ENCODE measurements around the gene ATP6V1B1.

ATP6V1B1 gene

DNA sequence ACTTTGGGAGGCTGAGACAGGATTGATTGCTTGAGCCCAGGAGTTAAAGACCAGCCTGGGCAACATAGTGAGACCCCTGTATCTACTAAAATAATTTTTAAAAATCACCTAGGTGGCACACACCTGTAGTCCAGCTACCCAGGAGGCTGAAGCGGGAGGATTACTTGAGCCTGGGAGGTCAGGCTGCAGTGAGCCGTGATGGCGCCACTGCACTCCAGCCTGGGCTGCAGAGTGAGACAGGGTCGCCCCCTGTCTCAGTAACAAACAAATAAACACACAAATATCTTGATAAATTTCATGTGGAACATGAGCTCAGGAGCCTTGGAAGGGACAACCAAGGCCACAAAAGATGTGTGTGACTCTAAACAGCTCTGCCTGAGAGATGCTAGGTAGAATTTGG, 31.0 kb downstream of the ATP6V1B1 start:
- DNase-seq (ENCODE audit: low spot score): no peak

DNA sequence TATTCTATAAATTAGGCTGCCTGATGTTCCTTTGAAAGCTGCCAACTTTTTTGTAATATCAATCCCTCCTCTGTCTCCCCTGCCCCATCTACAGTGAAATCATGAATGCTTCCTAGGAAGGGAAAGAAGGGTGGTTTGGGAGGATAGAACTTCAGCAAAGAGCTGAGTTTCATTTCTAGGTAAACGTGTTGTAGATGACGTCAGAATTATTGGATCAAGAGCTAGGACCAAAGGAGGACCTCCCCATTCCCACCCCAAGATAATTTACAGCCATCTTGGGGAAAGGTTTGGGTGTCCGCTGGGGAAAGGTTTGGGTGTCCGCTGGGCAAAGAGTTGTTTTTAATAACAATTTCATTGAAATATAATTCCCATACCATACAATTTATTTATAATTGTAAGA, 31.5 kb downstream of the ATP6V1B1 start:
- no peak for DNase-seq (ENCODE audit: low spot score)

DNA sequence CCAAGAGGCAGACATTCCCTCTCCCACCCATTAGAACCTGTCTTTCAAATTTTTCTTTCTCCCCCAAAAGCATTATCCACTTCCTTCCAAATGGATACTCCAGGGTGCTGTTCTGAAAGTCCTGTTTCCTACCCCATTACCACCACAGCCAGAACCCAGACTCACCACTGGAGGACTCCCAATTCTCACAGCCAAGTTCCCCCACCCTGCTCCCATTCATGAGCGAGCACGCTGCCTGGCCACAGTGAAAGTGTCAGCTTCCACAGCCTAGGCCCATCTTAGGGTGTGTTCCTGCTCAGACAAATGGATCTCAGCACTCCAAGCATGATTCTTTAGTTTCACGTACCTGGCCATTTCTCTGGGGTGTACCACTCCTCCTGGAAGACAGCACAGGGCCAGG, 38.9 kb downstream of the ATP6V1B1 start:
- no peak for DNase-seq (ENCODE audit: low spot score)

DNA sequence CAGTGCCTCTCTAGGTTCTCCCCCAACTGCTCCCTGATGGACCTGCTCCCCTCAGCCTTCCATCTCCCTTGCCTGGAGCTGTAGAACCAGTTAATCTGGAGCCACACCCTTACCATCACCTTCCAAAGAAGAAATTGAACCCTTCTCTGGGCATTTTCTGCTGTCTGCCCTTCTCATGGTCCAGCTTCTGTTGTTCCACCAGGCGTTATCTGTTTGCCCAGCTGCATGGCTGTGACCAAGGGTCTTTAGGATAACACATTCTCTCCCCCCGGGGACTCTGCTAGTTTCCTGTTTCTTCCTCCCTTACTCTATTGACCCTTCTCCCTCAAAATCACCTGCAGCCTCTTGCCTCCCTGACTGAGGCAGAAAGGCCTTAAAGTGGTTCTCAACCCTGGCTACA, 39.5 kb downstream of the ATP6V1B1 start:
- DNase-seq (ENCODE audit: low spot score): no peak

DNA sequence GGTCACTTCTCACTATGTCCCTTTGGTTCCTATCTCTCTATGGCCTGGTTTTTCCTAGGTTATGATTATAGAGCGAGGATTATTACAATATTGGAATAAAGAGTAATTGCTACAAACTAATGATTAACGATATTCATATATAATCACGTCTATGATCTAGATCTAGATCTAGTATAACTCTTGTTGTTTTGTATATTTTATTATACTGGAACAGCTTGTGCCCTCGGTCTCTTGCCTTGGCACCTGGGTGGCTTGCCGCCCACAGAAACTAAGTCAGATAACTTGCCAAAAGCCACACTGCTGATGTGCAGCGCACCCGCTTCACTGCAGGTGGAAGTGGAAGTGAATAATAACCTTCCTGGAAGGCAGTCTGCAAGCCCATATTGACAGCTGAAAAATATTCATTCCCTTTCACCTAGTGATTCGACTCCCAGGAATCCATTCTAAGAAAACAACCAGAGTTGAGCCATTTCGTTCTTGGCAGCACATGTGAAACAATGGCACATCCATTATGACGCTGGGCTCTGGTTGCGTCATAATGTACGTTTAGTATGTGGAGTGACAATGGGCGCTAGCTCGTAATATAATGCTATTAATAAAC, 42.0 kb downstream of the ATP6V1B1 start:
- no peak for DNase-seq (ENCODE audit: low spot score)

DNA sequence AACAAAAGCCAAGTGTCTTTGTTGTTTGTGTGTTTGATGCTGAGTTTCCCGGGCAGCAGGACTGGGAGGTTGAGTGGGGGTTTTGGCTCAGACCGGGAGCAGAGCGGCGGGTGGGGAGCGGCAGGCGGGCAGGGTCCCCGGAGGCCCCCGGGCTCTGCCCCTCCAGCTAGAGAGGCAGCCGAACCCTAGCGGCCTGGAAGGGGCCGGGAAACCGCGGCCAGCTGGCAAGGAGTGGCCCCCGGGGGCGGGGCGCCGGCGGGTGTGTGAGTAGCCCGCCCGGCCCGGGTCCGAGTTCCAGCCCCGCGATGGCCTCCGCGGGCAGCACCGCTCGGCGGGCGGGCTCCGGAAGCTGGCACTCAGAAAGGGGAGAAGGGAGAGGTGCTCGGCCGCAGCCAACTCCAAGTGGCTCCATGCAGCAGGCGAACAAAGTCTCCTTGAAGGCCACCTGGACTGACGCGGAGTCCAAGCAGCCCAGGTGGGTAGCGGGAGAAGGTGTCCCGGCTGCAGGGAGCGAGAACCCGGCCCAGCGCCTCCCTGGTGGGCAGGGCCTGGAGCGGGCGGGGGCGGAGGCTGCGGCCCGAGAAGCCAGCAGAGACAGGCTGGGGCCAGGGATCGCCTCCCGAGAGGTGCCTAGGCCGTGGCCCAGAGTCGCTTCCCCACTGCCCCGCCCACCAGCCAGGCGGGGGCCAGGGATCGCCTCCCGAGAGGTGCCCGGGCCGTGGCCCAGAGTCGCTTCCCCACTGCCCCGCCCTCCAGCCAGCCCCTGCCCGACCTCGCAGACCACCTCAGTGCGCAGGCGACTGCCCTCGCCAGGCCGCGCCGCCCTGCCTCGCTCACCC, 42.9 kb downstream of the ATP6V1B1 start, which contains the start of gene ANKRD53:
TSS of gene ANKRD53 (plus strand) at position 290 of the 839 bp plus-strand sequence. CDS start at position 306, 16 bp downstream.
- no peak for DNase-seq (ENCODE audit: low spot score)

DNA sequence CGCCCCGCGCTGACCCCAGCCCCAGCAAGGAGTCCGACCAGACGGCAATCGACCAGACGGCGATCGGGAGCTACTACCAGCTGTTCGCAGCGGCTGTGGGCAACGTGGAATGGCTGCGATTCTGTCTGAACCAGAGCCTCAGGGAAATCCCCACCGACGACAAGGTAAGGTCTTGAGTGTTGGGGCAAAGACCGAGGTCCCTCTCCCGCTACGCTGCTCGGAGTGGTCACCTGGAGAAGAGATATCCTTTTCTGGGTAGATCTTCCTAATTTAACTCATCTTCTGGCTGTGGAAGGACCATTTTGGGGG, 43.4 kb downstream of the ATP6V1B1 start:
- no peak for DNase-seq (ENCODE audit: low spot score)

DNA sequence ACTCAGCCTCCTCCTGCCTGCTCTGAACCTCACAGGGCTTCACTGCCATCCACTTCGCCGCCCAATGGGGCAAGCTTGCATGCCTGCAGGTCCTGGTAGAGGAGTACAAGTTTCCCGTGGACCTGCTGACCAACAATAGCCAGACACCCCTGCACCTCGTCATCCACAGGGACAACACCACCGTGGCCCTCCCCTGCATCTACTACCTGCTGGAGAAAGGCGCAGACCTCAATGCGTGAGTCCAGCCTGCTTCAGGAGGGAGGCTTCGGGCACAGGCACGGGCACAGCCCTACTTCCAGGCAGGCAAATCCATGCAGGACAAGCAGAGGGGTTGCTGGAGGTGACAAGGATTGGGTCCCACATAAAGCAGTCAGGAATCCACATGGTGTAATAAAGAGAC, 43.9 kb downstream of the ATP6V1B1 start:
- DNase-seq (ENCODE audit: low spot score): no peak

DNA sequence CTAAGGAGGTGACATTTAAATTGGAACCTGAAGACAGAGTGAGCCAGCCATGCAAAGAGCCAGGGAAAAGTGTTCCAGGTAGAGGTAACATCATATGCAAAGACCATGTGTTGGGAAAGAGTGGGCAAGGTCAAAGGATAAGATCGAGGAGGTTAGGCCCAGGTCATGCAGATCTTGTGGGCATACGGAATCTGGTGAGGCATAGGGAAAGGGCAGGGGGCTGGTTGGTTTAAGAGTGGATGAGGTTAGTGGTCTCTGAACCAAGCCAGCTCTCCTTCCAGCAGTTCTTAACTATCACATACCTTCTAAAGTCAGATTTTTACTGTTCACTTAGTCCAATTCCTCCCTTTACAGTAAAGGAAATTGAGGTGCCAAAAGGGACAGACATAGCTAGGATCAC, 45.7 kb downstream of the ATP6V1B1 start:
- no peak for DNase-seq (ENCODE audit: low spot score)

DNA sequence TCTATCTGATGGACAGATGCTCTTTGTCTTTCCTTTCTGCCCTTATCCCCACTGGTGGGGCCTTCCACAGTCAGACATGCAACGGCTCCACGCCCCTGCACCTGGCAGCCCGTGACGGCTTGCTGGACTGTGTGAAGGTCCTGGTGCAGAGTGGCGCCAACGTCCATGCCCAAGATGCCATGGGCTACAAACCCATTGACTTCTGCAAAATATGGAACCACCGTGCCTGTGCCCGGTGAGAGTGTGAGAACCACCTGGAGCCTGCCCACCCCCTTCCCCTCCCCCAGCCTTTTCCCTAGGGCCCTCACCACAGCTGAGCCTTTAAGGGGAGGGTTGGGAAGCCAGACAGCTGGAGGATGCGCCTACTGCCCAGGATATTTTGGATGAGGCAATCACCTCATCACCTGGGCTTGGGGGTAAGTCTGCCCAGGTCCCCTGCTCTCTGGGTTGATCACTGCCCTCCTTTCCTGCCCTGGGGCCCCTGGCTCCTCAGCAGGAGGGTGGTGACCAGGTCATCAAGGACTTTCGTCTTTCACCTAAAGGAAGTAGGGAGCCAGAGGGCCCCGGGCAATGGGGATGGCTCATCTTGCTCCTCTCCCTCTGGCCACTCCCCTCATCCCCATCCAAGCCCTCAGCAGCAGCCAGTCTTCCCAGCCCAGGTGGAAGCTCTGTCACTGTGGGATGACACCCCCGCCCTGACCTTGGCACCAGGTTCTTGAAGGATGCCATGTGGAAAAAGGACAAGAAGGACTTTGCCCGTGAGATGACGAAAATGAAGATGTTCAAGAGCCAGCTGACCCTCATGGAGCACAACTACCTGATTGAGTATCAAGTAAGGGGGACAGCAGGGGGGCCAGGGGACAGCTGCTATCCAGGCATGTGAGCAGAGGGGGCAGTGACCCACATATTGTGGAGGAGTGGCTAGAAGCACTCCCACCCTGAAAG, 46.4 kb downstream of the ATP6V1B1 start:
- no peak for DNase-seq (ENCODE audit: low spot score)

DNA sequence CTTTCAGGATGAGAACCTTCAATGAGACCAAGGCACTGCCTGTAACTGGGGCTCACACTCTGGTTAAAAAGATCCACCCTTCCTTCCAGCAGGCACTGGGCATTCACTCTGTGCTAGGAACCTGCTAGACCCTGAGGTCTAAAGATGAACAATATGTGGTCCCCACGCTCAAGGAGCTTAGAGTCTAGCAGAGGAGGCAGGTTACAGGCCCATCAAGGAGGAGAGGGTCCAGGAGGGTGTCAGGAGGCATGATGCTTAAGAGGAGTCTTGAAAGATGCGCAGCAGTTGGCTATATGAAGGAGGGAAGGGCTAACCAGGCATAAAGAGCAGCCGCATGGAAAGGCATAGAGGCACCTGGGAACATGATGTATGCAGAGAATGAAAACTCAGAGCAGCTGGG, 47.3 kb downstream of the ATP6V1B1 start:
- DNase-seq (ENCODE audit: low spot score): no peak

DNA sequence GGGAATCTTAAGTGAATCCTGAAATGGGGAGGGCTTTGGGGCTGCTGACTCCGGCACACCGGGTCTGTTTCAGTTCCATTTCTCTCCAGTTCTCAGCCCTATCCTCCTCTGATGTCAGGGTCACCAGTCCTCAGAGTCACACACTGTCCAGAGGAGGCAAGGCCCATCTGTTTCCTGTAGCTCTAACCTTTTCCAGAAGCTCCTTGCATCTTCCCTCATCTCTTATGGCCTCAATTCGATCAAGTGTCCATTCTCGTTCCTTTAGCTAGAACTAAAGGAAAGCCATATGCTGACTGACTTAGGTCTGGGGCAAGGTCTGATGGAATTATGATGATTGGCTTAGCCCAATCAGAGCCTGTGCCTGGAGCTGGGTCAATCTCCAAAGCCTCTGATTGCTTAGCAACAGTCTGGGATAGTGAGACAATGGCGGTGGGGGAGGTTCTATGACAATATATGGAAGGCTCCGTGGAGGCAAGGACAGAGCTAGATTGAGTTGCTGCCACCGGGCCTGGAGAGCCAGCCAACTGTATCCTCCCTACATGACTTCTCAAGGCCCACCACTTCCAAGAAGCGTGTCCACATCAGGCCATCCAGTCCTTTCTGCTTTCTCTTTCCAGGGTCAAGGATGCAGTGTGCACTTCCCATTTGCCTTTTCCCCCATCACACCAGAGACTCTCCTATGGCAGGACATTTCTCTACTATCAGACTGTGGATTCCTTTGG, 48.0 kb downstream of the ATP6V1B1 start:
- no peak for DNase-seq (ENCODE audit: low spot score)

DNA sequence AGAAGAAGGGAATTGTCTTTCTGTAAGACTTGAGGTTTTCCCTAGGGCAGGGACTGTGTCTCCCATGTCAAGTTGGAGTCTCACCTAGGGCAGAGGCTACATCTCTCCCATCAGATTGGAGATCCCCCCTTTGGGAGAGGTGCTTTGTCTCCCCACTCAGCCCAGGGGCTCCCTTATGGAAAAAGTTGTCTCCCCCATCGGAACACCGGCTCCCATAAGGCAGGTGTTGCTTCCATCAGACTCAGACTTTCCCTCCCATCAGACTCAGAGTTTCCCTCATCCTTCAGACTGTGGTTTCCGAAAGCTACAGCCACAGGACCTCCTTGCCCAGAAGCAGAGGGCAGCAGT, 48.5 kb downstream of the ATP6V1B1 start:
- no peak for DNase-seq (ENCODE audit: low spot score)

DNA sequence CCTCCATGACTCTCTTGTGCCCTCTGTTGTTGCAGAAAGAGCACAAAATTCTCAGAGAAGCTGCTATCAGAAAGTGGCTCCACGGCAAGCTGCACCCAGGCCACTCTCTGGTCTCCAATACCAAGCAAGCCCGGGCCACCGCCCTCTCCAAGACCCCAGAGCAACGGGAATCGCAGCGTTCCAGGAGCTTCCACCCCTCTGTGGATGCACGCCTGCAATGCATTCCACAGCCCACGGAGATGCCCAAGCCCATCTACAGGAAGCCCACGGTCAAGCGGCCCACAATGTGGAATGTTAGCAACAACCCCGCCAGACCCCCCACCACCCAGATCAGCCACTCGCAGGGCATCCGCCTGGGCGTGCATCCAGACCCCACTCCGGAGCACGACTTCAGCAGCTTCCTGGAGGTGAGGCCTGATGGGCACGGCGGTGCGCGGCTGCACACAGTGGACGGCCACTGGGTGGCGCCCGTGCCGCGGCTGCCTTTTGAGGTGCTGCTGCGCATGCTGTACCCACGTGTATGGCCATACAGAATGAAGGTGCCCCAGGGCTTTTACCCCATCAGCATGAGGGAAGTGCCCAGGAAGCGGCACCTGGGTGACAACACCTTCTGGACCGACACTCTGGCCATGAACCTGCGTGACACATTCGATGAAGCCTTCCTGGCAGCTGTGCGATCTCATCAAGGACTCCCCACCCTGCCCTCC, 49.0 kb downstream of the ATP6V1B1 start:
- no peak for DNase-seq (ENCODE audit: low spot score)

DNA sequence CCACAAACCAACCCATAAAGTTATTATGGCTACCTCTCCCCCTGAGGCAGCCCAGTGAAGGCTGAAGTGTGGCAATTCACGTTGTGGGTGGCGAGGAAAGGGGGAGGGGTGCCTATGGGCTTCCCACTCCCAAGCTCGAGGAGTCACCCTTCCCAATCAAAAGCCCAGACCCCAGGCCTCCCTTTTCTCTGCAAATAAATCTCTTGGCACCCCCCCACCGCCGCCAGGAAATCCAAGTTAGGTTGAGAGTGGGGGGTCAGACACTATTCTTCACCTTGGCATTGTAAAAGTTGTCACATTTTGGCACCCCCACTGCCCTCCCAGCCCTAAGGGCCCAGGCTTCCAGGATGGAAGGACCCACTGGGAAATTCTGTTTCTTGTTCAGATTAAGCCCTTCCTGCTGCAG, 49.6 kb downstream of the ATP6V1B1 start:
- no peak for DNase-seq (ENCODE audit: low spot score)

DNA sequence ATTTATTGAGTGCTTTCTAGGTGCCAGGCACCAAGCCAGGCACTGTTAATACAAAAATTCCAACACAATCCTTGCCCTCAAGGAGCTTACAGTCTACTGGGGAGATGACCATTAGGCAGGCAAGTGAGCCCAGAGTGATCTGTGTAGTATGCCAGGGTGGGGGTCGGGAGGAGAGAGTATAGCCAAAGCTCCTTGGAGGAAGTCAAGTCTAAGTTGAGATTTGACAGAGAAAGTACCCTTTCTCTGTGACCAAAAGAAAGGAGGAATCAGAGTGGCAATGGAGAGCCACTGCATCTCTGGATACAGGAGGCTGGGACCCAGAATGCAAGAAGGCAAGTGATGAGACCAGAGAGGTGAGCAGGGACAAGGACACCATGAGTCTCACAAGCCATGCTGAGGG, 50.3 kb downstream of the ATP6V1B1 start:
- DNase-seq (ENCODE audit: low spot score): no peak

DNA sequence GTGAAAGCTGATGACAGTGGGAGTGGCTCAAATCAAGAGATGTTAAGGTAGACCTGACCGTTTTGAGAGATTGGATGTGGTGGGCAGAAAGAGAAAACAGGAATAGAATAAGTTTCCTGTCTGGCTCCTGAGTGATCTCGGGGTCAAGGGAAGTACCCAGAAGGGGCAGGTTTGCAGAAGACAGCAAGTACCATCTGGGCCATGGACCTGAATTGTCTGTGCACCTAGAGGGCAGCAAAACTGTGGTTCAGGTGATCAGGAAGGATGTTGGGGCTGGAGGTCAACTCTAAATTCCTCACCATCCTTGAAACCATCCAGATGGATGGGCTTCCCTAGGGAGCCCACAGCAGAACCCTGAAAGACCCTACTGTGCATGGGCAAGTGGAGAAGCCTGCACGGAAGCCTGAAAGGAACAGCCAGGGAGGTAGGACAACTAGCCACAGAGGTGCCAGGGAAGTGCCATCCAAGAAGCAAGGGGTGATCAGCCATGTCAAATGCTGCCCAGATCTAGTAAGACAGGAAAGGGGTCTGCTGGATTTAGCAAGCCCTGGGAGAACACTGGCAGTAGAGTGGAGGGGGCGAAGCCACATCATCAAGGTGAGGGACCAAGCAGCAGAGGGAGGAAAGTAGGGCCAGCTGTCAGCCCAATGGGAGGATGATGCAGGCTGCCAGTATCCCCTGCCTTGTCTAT, 50.9 kb downstream of the ATP6V1B1 start:
- DNase-seq (ENCODE audit: low spot score): no peak

DNA sequence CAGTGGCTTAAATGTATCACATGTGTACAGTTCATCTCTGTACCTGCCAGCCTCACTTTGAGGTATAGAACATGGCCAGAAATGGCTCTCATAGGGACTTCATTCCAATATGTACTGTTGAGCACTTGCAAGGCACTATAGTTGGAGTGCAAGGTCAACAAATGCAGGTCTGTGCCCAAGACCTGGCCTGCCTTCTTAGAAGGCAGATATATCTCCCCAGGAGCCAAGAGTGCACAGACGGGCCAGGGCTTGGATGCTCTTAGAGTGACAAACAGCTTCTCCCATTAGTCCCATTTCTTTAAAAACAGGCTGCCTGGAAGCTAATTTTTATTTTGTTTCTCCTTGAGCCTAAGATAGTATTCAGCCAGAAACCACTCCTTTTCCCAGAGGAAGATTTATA, 51.7 kb downstream of the ATP6V1B1 start:
- no peak for DNase-seq (ENCODE audit: low spot score)

DNA sequence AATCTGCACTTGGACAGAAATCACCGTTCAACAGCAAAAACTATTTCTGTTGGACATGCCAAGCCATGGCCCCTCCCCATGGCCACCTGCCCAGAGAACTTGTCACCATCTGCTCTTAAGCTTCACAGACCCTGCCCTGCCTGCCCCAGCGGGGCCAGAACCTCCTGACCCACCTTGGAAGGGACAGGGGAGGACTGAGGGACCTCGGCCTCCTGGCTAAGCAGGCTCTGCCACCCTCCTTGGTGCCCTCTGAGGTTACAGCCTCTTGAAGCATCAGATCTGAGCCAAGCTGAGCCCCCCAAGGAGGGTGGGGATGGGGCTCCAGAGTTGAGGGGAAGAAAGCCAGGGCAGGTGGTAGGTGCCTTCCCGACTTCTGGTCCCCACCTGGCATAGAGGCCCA, 52.5 kb downstream of the ATP6V1B1 start:
- no peak for DNase-seq (ENCODE audit: low spot score)

DNA sequence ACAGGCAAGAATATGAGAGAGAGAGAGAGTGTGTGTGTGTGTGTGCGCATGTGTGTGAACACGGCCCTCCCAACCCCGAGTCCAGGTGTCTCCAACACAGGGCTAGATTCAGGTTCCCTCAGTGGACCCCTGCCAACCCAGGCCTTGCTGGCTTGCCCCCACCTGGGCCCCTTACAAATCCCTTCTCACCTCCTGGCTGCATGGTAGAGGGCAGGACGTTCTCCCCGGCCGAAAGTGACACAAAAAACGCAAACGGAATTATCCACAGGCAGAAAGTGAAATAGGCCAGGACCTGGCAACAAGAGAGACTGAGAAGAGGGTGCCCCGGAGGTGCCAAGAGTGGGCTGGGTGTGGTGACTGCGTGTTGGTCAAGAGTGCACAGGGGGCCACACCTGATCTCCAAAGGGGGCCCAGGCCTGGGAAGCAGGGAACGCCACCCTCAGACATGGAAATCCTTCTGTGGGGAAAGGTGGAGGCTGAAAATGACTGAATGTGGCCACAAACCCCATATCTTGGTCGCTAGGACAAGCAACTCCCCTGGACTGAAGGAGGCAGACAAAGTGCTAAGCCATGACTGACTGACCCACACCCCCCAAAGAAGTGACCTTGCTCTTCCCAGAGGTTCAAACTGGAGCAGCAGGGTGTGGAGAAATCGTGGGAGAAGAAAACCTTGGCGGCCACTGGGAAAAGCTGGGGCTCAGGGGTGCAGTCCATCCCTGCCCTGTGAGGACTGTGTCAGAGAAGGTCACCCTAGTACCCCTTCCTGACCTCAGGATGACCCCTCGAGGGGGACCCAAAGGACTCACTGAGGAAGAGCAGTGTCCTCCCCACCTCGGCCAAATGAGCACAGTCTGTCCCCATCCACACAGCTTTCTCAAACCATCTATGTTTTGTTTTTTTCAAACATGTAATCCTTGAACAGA, 53.3 kb downstream of the ATP6V1B1 start:
- DNase-seq (ENCODE audit: low spot score): no peak
